Stimulated activated CD4-positive, alpha-beta T cell treated with anti-CD3 and anti-CD28 coated beads, Interleukin-2, amount 100 ng/mL, for 24 hours (primary cell): Measurements from ENCODE around the gene DNPEP.

ENCODE experiments used
- DNase-seq, 2 donors: peaks; one replicate each; pipeline ENCODE4 v3.0.0-alpha.2; 2020

The DNPEP gene

DNA sequence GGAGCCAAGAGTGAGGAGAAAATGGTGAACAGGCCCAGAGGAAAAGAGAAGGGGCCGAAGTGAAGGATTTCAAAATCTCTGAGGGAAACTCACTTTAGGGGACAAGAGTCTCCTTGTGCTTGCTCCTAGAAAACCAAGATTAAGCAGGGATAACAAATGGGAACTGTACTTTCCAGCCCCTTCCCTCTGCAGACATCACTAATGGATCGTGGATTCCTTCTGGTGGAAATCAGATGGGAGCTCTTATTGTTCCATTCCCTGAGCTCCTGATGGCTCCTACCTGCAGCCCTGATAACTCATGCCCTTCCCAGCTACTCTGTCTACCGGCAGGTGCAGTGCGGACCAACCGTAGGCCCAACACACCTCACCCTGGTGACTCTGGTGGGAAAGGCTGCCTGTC, 34.6 kb downstream of the DNPEP start:
- no peak for DNase-seq

GRCh38 chr2:219352448-219353023, 35.2 kb downstream of the DNPEP start:
- DNase-seq, result peak; percentile 78 to 79

- DNase-seq, result no peak
These were observed 36.9 kb downstream of the DNPEP start for GRCh38 chr2:219350710-219351221.

- no peak for DNase-seq
These were observed 37.5 kb downstream of the DNPEP start for GRCh38 chr2:219350215-219350614.

- no peak for DNase-seq
These were observed 42.8 kb downstream of the DNPEP start for GRCh38 chr2:219344751-219345430.

GRCh38 chr2:219335373-219335786, 52.3 kb downstream of the DNPEP start:
- DNase-seq, result no peak

DNA sequence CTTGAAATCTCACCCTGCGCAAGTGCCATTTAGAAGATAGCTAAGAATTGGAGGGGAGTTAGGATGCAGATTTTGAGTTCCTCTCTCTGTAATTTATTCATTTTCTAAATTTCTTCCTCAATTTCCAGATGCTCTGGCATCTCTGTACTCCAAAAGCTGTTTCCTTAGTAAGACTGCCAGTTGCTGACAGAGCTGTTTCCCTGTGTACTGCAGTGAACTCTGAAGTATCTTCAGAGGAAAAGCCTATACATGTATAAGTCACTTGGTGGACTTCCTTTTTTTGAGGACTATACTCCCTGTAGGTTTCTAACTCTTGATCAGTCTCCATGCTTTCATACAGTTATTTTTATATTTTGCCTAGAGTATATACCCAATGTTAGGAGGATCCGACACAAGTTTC, 53.6 kb downstream of the DNPEP start:
- DNase-seq, result no peak

DNA sequence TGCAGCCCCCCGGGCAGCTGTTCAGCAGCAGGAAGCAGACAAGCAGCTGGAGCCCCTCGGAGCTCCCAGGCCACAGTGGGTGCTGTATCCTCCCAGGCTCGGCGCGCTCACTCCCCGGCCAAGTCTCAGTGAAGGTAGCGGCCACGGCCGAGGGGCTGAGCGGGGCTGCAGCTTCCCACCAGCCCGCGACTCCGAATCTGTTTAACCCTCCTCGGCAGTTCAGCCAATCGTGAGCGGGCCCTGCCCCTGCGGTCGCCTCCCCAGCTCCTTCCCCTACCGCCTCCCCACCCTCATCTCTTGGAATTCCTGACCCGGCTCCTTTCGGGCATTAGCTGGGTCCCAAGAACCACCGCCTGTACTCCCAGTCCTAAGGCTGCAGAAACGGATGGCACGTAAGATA, 55.2 kb downstream of the DNPEP start, which contains the start of gene RESP18:
Gene RESP18 (minus strand): TSS at position 203 of the 400 bp plus-strand sequence.
- DNase-seq, result no peak

- peak; percentile 26 to 46 for DNase-seq
These were observed 56.0 kb downstream of the DNPEP start for GRCh38 chr2:219331560-219332213.

DNA sequence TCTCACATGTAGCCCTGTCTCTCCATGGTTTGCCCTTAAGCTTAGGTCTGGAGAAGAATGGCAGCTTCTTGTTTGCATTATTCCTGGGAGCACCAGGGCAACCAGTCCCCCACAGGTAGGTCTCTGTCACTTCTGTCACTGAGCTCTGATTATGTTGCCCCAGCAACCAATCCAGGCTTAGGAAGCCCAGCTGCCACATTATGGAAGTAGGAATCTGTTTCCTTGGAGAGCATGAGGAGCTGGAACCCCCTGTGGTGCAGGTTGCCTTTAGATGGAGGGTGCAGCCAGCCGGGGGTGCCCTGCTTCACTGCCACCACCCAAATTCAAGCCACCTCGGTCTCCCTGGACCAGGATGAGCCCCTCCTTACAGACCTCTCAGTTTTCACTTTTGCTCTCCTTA, 60.0 kb downstream of the DNPEP start:
- DNase-seq, result no peak

- no peak for DNase-seq
These were observed 61.9 kb downstream of the DNPEP start for GRCh38 chr2:219325657-219326315.

- DNase-seq, result no peak
These were observed 62.6 kb downstream of the DNPEP start for GRCh38 chr2:219325136-219325535.

DNA sequence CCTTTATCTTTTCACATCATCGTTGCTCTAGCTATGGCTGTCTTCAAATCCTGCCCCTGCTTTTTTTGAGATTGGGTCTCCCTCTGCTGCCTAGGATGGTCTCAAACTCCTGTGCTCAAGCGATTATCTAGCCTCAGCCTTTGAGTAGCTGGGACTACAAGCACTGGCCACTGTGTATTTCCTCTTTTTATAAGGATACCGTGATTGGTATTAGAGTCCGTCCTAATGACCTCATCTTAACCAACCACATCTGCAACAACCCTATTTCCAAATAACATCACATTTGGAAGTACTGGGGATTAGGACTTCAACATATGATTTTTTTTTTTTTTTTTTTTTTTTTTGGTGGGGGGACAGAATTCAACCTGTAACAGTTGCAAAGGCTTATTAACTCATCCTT, 64.3 kb downstream of the DNPEP start:
- DNase-seq, result no peak
